Kidney tubule cell (primary cell): Measurements from ENCODE around the gene MYG1.
"Not testable (repeated sequence)": the region's sequence is repeated elsewhere in the genome, so short reads cannot be mapped to it uniquely, and the experiment has no call there.

Experiments used
- DNase-seq: peaks from one replicate; pipeline ENCODE4 v3.0.0-alpha.2; 2018; ENCODE audit warnings: low spot score

MYG1 gene

DNA sequence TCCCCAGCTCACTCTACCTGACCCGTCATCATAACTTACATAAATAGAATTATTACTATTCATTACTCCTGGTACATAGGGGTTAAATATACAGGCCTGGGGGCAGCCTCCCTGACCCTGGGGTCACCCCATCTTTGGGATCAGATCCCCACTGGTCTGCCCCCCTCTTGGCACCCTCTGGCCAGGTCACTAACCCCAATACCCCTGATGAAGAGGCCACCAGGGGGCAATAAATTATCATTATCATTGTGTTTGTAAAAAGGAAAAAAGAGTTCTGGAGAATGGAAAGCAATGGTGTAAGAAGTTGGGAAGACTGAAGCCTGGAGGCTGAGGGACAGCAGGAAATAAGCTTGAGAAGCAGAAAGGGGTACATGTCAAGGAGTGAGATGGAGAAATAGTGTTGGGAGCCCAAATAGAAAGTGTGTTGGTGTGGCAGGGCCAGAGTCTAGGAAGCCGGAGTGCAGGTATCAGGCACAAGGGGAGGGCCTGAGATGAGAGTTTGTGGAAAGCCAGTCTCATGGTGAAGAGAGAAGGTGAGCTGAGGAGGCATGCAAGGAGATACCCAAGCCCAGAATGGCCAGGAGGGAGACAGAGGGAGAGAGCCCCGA, 28.0 kb downstream of the MYG1 start:
- DNase-seq = peak; percentile 17

DNA sequence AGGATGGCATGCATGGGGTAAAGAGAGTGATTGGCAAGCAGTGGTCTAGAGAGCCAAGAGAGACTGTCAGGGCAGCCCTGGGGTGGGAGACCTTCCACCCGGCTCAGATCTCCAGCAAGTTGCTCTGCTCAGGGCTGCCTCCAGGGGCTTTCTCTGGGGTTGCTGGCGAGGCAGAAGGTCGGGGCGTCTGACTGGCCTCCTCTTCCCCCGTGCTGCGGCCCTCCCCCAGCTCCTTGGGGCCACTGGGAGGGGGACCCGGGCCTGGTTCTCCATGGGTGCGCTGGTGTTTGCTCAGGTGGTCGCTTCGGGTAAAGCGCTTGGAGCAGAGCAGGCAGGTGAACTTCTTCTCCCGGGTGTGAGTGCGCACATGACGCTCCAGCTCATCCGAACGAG, 28.5 kb downstream of the MYG1 start:
- DNase-seq = no peak

DNA sequence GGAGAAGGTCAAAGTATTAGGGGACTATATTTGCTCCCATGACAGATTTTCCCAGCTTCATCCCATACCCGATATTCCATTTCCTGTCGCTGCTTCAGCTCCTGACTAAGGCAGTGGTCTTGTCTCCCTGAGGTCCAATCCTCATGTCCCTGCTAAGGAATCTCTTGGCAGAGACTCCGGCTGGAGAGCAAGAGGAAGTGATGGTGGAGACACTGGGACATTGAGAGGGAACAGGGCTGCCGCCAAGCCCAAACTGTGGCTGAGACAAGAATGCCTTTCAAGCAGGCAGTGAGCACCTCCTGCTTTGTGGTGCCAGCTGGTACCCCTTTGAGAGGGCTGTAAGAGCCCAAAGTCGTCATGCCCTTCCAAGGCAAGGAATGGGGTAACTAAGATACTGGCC, 31.2 kb downstream of the MYG1 start:
- DNase-seq = no peak

DNA sequence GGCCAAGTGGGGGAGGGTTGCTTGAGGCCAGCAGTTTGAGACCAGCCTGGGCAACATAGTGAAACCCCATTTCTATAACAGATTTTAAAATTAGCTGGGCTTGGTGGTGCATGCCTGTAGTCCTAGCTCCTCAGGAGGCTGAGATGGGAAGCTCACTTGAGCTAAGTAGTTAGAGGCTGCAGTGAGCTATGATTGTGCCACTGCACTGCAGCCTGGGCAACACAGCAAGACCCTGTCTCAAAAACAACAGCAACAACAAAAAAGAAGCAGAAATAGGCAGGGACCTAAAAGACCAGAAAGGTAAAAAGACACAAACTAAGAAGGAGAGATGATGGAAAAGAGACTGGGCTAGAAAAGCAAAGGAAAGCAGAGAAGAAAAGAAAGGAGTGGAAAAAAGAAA, 32.8 kb downstream of the MYG1 start:
- not testable (repeated sequence) for DNase-seq

DNA sequence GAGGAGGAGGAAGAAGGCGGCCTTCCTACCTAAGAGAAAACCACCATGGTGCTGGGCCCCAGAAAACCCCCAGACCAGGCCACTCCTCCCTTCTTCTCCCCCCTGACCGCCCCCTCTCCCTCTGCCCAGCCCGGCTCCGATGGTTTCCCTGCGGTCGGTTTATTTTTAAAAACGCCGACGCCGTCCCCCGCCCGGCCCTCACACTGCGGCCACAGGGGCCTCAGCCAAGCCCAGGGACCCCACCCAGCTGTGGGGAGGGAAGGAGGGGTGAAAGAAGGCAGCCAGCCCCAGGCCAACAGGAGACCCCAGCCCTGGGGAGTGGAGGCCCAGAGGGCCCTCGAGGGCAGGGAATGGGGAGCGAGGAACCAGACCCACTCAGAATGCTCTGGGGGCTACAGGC, 33.2 kb downstream of the MYG1 start:
- DNase-seq = no peak

DNA sequence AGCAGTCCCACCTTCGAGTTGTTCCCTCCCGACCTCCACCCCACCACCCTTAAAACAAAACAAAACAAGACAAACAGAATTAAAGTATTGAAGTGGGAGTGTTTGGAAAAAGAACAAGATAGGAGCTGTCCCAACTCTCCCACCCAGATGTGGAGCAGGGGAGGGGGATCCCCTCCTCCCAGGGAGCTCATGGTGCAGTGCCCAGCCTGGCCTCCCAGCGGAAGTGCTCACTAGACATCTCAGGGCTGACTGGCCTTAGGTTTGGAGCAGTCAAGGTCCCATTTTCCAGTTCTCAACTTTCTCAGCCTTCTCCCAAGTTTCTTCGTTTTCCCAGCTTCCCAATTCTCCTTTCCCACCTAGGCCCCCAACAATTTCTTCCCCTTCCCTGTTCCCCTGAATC, 33.8 kb downstream of the MYG1 start:
- no peak for DNase-seq

DNA sequence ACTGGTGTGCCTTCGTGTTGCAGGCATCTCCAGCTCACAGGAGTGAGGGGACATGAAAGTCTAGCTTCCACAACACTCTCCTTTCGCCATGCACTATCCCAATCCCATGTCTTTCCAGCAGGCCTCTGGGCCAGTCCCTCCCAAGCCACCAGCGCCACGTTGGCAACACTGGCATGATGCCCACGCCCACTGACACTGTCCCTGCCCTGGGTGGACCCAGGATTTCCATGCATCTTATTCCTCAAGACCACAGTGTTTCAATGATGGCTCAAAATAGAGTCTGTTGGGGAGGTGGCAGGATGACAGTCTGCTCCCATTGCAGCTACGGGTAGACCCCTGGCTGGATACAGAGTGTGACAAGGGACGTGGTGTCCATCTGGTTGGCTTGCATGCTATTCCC, 34.4 kb downstream of the MYG1 start:
- no peak for DNase-seq

DNA sequence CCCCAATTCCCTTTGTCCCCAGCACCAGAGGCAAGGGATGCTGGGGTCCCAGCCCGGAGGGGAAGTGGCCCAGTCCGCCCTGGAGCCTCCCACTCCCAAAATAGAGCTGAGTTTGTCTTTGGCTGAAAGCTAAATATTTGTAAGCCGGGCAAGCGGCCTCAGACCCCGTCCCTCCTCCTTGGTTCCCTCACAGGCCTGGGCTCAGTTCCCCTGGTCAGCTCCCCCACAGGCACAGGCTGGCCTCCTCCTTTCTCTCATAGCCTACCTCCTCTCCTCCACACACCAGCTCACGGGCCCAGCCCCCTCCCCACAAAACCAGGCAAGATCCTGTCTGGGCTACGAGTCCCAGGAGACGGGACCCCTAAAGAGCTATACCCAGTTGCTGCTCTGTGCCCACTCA, 35.3 kb downstream of the MYG1 start:
- DNase-seq = no peak

DNA sequence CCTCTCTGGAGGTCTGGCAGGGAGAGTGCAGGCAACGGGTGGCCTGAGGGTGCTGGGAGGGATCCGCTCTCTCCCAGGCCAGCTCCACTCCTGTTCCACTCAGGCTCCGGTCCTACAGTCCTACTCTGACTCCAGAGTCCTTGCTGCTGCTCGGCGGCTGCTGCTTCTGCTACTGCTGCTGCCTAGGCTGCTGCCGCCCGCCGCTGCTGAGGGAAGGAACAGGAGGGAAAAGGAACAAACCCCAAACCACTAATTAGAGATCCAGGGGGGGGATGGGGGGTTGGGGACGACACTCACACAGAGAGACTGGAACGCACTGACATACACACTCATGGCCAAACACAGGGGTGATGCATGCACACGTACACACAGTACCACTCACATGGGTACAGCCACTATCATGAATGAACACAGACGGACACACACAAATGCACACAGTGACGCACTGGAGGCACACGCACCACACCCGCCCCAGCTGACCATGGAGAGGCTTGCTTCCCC, 36.7 kb downstream of the MYG1 start, which contains the start of gene SP7:
TSS of gene SP7 (minus strand) at position 174 of the 501 bp plus-strand sequence. CDS start 708 bp downstream, outside the sequence.
- no peak for DNase-seq

DNA sequence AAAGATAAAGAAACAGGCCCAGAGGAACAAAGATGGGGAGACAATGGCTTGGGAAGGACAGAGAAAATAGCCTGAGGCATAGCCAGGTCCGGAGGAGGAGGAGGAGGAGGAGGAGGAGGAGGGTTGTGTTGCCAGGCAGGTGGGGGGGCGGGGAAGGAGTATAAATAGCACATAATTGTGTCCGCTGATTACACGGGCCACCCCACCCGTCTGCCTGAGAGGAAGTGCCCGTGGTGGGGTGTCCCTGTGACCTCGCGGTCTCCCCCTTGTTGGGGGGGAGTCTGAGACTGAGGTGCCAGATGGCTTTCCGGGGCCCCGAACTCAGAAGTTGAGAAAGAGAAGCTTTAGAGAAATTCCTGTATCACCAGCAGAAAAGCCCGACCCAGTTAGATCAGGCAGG, 38.5 kb downstream of the MYG1 start:
- no peak for DNase-seq

DNA sequence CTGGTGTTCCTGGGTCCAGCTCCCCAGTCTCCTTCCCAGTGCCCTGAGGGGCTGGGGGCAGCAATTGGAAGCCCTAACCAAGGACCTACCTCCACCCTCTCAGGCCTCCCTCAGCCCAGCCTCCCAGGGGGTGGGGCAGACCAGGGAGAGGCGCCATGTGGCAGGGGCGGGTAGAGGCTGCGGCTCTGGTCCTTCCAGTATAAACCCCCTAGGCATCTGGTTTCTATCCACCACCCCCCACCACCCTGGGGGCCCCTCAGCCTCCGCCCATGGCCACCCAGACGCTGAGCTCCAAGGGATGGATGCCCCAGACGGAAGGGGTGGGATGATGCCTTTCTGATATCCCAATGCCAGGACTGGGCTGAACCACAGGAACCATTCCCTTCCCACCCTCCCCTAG, 39.4 kb downstream of the MYG1 start:
- no peak for DNase-seq

DNA sequence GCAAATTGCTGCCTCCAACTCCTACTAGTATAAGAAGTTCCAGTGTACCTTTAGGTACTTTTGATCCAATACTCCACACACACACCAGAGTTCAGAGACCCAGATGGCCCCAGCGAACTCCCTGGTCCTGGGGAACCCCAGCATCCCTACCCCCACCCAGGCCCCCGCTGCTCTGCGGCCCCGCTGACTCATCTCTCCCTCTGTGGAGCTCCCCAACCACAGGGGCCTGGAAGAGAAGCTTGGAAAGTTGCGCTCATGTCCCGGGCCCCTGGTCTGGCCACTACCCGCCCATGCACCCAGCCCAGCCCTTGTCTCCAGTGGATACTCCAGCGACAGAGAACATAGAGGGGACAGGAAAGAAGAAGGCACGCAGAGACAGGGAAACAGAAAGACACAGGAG, 40.9 kb downstream of the MYG1 start:
- no peak for DNase-seq

DNA sequence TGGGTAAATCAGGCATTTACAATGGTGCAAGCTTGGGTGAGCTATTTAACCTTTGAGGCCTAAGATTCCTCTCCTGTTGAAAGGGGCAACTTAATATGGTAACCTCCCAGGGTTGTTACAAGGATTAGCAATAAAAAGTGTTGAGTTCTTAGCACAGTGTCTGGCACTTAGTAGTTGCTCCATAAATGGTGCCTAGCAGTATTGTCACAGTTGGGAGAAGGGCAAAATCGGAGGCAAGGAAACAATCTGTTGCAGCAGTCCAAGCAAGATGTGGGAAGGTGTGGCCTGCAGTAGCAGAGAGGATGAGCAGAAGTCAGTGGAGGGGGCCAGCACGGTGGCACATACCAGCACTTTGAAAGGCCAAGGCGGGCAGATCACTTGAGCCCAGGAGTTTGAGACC, 44.0 kb downstream of the MYG1 start:
- no peak for DNase-seq

DNA sequence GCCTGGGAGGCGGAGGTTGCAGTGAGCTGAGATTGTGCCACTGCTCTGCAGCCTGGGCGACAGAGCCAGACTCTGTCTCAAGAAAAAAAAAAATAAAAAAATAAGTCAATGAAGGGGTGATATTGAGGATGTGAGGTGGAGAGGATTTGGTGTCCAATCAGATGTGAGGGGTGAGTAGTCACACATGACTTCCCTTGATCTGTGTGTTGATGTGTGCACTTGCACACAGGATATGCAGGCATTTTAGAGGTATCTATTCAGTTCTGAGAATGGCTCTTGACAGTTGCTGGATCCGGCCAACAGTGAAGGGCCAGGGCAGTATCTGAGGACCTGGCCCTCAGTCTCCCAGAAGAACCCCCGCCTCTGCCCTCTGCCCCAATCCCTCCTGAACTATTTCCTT, 44.5 kb downstream of the MYG1 start:
- DNase-seq = no peak

DNA sequence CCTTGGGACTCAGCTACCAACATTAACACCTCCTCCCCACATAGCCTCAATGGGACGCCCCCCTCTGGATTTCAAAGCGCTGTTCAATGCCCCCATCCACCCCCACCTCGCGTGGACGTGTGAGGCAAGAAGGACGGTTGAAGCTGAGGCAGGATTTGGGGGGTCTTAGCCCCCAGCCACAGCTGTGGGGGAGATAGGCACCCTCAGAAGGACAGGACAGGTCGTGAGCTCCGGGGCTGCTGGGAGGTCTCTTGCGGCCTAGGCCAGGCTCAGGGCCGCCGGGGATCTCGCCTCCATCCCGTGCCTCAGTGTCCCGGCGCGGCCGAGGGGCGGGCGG, 45.0 kb downstream of the MYG1 start:
- no peak for DNase-seq

DNA sequence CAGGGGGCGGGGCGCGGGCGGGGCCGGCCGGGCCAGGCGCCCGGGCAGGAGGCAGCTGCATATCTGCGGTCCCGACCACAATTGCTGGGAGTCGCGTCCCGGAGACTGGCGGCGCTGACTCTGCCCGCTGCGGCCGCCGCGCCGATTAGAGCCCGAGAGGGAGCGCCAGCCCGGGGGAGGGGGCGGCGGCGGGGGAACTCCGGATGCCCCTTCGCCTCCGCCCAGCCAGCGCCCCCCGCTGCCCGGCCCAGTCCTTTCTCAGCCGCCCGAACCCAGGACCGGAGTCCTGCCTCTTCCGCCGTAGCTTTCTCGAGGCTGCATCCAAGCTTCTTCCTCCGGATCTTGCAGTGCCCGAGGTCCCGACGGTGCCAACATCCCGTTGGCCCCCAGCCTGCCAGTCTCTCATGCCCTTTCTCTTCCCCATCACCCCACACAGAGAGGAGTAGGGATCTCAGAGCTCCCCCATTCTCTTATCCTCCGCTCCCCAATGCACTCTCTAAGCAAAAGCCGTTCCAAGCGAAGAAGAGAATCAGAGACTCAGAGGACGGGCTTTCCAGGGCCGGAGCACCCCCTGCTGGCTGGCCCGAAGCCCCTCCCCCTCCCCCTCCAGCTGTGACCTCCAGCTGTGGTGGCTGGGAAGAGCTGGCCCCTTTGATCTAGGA, 45.5 kb downstream of the MYG1 start:
- DNase-seq = peak; percentile 60

DNA sequence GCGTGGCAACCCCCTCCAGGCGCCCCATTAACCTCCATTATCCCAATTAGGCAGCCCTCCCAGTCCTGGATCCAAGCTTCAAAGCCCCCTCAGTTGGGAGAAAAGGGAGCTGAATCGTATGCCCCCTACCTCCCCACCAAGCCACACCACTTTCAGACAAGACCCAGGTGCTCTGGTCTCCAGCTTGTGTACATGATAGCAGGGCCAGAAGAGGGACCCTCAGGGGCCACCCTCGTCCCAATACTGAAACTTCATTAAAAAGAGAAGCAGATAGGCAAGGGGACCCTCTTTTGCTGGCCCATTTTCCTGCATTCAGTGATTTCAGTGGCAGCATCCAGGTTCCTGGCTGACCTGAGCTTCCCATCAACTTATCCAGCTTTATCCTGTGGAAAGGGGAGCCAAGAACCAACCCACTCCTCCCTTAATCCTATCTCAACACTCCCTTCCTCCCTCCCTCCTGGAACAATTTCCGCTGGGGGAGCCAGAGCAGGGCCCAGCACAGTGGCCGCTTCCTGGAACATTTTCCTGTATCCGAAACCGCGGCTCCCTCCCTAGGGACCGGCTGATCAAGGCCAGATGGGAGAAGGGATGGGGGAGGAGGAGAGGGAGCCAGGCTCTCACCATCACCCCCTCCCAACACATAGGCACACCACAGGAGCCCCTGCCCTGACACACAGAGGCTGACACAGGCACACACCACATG, 46.1 kb downstream of the MYG1 start:
- DNase-seq = no peak

DNA sequence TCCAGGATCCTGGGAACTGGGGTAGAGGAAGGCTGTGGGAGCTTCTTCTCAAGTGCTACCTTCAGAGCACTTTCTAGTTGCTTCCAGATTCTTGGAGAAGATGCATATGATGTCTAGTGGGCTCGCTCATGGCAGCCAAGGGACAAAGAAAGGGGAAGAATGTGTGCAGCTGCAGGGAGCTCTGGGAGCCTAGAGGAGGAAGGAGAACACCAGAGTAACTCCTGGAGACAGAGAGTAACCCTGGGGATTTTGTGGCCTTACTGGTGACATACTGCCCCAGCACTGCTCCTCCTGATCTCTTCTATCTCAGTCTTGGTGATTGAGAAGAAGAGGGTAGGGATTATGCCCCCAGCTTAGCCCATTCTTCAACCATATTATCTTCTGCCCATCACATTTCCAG, 47.0 kb downstream of the MYG1 start:
- DNase-seq = no peak

DNA sequence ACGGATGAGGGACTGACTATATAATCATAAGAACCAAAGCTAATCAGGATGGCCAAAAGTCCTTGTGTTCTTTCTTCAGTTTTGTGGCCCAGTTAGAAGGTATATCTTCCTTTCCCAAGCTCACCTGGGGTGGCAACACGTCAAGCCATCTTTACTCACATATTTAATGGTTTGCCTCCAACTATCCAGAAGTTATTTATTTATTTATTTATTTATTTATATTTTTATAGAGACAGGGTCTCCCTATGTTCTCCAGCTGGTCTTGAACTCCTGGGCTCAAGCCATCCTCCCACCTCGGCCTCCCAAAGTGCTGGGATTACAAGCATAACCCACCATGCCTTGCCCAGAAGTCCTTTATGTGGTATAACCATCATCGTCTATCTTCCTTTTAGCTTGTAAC, 48.4 kb downstream of the MYG1 start:
- no peak for DNase-seq

DNA sequence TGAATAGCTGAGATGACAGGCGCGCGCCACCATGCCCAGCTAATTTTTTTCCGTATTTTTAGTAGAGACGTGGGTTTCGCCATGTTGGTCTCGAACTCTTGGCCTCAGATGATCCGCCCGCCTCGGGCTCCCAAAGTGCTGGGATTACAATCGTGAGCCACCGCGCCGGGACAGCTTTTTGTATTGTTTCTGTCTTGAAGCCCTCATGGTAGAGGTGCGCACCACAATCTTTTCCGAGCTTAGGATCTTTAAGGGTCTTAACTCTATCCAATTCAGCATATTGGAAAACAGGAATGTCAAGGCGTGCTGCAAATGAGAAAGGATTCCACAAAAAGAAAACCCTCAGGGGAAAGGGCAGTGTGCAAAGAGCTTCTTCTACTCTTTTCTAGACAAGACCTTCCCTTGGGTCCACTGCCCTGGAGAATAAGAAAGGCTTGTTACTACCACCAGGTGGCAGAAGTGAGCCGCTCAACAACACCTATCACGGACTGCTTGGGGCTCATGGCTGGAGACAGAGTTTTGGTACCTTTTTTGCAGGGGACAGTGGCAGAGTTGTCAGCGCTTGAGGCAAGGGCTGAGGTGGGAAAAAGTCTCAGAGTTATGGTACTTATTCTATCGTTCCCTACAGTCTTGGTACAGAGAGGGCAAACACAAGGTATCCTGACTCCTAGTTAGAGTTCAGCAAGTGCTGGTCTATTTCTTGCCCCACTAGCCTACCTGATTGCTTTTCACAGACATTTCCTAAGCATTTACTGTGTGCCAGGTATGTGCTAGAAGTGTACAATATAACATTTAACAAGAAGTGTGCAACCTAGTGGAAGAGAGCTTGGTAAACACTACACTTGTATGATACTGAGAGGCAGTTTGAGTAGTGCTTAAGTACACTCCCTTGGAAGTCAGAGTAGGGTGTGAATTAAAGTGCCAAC, 53.1 kb downstream of the MYG1 start:
- DNase-seq = peak; percentile 87

DNA sequence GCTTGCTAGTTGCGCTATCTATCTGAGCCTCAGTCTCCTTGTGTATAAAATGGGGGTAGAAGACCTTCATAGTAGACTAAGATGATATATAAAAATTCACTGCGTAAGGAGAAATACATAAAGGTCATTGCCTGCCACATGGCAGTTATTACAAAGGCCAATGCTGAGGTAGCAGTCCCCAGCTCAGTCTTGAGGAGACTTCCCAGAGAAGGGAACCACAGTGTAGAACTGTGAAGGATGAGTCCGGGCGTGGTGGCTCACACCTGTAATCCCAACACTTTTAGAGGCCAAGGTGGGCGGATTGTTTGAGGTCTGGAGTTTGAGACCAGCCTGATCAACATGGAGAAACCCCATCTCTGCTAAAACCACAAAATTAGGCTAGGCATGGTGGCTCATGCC, 53.8 kb downstream of the MYG1 start:
- DNase-seq = no peak

DNA sequence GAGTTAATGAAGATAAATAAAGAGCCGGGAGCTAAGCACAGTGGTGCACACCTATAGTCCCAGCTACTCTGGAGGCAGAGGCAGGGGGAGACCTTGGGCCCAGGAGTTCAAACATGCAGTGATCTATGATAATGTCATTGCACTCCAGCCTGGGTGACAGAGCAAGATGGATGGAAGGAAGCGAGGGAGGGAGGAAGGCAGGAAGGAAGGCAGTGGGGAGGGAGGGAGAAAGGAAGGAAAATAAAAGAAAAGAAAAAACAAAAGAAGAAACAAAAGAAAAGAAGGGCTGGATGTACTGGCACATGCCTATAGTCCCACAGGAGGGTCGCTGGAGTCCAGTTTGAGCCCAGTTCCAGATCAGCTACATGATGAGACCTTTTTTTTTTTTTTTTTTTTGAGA, 55.6 kb downstream of the MYG1 start:
- no peak for DNase-seq
